Measurements from ENCODE around the gene GPAT3.
"Not testable (repeated sequence)": the region's sequence is repeated elsewhere in the genome, so short reads cannot be mapped to it uniquely, and the experiment has no call there.

GPAT3 gene

GRCh38 chr4:83613994-83614393, 78.1 kb downstream of the GPAT3 start:
- TF ChIP-seq CTCF (IDR thresholded peaks at IDR 0.05; ENCODE audit: insufficient read depth, low read length, poor library complexity, severe bottlenecking): no peak
- DNase-seq (ENCODE audit: extremely low read depth, insufficient read length): no peak
- Histone ChIP-seq H3K36me3 (ENCODE audit: control insufficient read depth, insufficient read depth, low read length) (no peaks in the 10 kb centered on the region), H3K4me3 (replicated peaks; ENCODE audit: low read depth, low read length) (no peak overlapping the region), H3K27me3 (replicated peaks; ENCODE audit: control insufficient read depth, insufficient read depth, low read length) (no peaks in the 10 kb centered on the region)

- no peak for TF ChIP-seq CTCF (IDR thresholded peaks at IDR 0.05; ENCODE audit: insufficient read depth, low read length, poor library complexity, severe bottlenecking)
- no peak for DNase-seq (ENCODE audit: extremely low read depth, insufficient read length)
- Histone ChIP-seq H3K36me3 (ENCODE audit: control insufficient read depth, insufficient read depth, low read length) (no peaks in the 10 kb centered on the region), H3K4me3 (replicated peaks; ENCODE audit: low read depth, low read length) (no peak overlapping the region), H3K27me3 (replicated peaks; ENCODE audit: control insufficient read depth, insufficient read depth, low read length) (no peaks in the 10 kb centered on the region)
Observed at GRCh38 chr4:83616252-83616651, 80.3 kb downstream of the GPAT3 start.

GRCh38 chr4:83617371-83618035, 81.6 kb downstream of the GPAT3 start:
- no peak for DNase-seq (ENCODE audit: extremely low read depth, insufficient read length)
- TF ChIP-seq CTCF (IDR thresholded peaks at IDR 0.05; ENCODE audit: insufficient read depth, low read length, poor library complexity, severe bottlenecking): no peak
- no peaks in the 10 kb centered on the region for H3K27me3 ChIP-seq (replicated peaks; ENCODE audit: control insufficient read depth, insufficient read depth, low read length)
- H3K36me3 ChIP-seq (ENCODE audit: control insufficient read depth, insufficient read depth, low read length): no peaks in the 10 kb centered on the region
- H3K4me3 ChIP-seq (replicated peaks; ENCODE audit: low read depth, low read length): no peak overlapping the region

GRCh38 chr4:83618431-83618830, 82.5 kb downstream of the GPAT3 start:
- H3K4me3 ChIP-seq (replicated peaks; ENCODE audit: low read depth, low read length): no peak overlapping the region
- H3K36me3 ChIP-seq (ENCODE audit: control insufficient read depth, insufficient read depth, low read length): no peaks in the 10 kb centered on the region
- H3K27me3 ChIP-seq (replicated peaks; ENCODE audit: control insufficient read depth, insufficient read depth, low read length): no peaks in the 10 kb centered on the region
- DNase-seq (ENCODE audit: extremely low read depth, insufficient read length): no peak
- no peak for TF ChIP-seq CTCF (IDR thresholded peaks at IDR 0.05; ENCODE audit: insufficient read depth, low read length, poor library complexity, severe bottlenecking)

GRCh38 chr4:83618991-83619645, 83.2 kb downstream of the GPAT3 start:
- H3K36me3 ChIP-seq (ENCODE audit: control insufficient read depth, insufficient read depth, low read length): no peaks in the 10 kb centered on the region
- TF ChIP-seq CTCF (IDR thresholded peaks at IDR 0.05; ENCODE audit: insufficient read depth, low read length, poor library complexity, severe bottlenecking): no peak
- no peak for DNase-seq (ENCODE audit: extremely low read depth, insufficient read length)
- H3K27me3 ChIP-seq (replicated peaks; ENCODE audit: control insufficient read depth, insufficient read depth, low read length): no peaks in the 10 kb centered on the region
- H3K4me3 ChIP-seq (replicated peaks; ENCODE audit: low read depth, low read length): no peak overlapping the region

- not testable (repeated sequence) for H3K4me3 ChIP-seq (replicated peaks; ENCODE audit: low read depth, low read length); H3K27me3 ChIP-seq (replicated peaks; ENCODE audit: control insufficient read depth, insufficient read depth, low read length); H3K36me3 ChIP-seq (ENCODE audit: control insufficient read depth, insufficient read depth, low read length); DNase-seq (ENCODE audit: extremely low read depth, insufficient read length)
Observed at GRCh38 chr4:83622127-83622526, 86.2 kb downstream of the GPAT3 start.
